H54 (cell line): Measurements from ENCODE around the gene KRTAP12-3.
"Not testable (repeated sequence)": the region's sequence is repeated elsewhere in the genome, so short reads cannot be mapped to it uniquely, and the experiment has no call there.

Experiments used
- DNase-seq: peaks from one replicate; pipeline ENCODE4 v3.0.0; 2011; ENCODE audit warnings: low spot score, mixed read lengths; ENCODE audit not compliant: insufficient read length
- FAIRE-seq: peaks from 3 replicates; lab custom pipeline; 2011; peaks lifted over from hg19 to GRCh38; lab: Jason Lieb, UNC
- POLR2A ChIP-seq: IDR thresholded peaks from 2 replicates; pipeline ENCODE4 v1.6.1; 2011; ENCODE audit warnings: low read depth, mild to moderate bottlenecking, low read length

KRTAP12-3 gene

GRCh38 chr21:44650973-44651675 lies 6.6 kb upstream of the KRTAP12-3 start:
- no peak for FAIRE-seq
- no peak for DNase-seq
- TF ChIP-seq POLR2A: no peak

DNA sequence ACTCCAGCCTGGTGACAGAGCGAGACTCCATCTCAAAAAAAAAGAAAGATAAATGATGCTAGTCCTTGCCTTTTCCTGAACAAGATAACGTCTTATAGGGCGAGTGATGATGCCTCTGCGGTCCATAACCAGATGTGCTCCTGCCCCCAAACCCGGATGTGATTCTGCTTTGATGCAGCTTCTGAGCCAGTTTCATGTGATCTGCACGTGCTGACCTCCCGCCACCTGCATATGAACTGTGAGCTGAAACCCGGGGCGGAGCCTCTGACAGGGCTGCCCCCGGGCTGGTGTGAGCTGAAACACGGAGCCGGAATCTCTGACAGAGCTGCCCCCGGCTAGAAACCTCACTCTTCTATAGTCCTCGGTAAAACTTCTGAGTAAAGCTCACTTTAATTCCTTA lies 4.6 kb upstream of the KRTAP12-3 start:
- no peak for FAIRE-seq
- no peak for DNase-seq
- no peak for TF ChIP-seq POLR2A

DNA sequence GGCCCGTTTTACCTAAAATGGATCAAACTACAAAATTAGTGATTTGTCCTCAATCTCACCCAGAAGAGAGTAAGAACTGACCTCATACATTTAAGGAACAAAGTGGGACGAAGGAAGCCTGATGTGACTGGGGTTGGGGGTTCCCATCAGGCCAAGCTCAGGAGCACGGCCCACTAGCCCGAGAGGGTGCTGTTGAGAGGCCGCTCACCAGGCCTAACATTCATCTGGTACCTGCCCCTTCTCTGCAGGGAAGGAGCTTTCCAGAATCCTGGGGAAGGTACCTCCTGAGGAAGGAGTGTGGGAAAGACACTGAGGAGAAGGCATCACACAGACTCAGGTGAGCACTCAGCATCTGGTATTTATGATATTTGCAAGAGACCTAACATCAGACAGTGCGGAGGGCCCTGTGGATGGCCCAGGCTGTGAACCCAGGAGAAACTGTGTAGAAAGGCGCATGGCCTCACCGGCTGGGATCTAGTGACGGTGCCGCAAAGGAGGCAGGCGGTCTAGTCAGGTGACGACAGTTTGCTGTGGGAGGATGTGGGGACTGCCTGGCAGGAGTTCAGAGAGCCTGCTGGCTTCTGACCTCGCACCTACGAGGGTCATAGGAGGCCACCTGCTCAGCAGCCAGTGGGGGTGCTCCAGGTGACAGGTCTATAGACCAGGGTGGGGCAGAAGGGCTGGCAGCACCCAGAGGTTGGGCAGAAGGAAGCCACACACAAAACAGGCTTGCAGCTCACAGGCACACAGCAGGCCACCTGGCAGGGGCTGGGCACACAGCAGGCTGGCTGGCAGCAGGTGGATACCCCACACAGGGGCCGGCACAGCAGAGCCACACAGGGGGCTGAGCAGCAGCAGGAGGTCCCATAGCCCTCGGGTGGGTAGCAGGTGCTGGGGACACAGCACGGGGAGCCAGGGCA lies 3.8 kb upstream of the KRTAP12-3 start:
- DNase-seq: no peak
- no peak for TF ChIP-seq POLR2A
- no peak for FAIRE-seq

DNA sequence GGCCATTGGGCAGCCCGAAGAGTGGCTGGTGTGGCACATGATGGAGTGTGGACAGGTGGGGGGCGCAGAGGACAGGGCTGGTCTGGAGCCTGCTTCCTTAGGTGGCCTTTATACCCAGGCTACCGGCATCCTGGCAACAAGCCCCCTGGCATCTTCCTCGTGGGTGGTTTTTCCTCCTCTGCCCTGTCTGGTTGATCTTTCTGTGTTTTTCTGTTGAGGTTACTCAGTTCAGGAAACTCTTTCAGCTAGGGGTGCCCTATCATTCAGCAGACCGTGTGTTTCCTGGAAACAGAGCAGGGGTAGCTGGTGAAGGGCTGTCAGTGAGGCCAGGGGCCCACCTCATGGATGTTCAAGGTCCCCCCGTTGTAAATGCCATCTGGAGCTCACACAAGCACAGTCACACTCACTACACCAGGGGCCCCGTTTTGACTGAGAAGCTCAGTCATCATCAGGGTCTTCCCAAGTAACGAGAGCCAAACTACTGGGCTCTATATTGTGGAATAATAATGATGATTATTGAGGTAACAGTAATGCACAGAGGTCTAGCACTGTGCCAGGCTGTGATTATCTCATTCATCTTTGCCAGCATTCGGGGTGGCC lies 3.1 kb upstream of the KRTAP12-3 start, which contains the start of gene KRTAP12-4:
KRTAP12-4 (minus strand) TSS at position 84 of the 600 bp plus-strand sequence; CDS start at position 39, 45 bp downstream.
- FAIRE-seq: no peak
- DNase-seq: no peak
- TF ChIP-seq POLR2A: no peak

DNA sequence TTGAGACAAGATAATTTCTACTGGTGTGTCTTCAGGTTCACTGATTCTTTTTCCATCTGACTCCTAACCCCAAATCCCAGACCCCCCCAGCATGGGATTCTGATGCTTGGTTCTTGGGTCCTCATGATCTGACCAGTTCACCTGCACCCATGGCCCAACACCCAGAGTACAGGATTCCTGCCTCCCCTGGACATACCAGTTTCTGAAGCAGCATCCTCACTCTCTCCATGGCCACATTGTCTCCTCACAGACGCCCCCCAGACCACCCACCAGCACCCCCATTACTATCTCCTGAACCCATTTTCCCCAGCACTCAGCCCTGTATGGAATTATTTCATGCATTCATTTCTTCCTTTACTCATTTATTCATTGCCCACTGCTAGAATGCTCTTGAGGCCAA lies 864 bp upstream of the KRTAP12-3 start:
- FAIRE-seq (no peak), DNase-seq (no peak)
- TF ChIP-seq POLR2A: no peak

- FAIRE-seq (no peak), DNase-seq (no peak)
- TF ChIP-seq POLR2A: no peak
Measured at GRCh38 chr21:44658541-44658910, 794 bp downstream of the KRTAP12-3 start.

- TF ChIP-seq POLR2A: no peak
- FAIRE-seq: no peak
- no peak for DNase-seq
Measured at GRCh38 chr21:44658913-44659595, 1.3 kb downstream of the KRTAP12-3 start.

DNA sequence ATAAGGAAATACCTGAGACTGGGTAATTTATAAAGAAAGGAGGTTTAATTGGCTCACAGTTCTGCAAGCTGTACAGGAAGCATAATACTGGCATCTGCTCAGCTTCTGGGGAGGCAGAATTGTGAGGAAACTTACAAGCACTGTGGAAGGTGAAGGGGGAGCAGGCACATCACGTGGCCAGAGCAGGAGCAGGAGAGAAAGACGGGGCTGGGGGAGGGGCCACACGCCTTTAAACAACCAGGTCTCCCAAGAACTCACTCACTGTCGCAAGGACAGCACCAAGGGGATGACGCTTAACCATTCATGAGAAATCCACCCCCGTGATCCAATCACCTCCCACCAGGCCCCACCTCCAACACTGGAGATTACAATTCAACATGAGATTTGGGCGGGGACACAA lies 3.8 kb downstream of the KRTAP12-3 start:
- not testable (repeated sequence) for DNase-seq, FAIRE-seq

DNA sequence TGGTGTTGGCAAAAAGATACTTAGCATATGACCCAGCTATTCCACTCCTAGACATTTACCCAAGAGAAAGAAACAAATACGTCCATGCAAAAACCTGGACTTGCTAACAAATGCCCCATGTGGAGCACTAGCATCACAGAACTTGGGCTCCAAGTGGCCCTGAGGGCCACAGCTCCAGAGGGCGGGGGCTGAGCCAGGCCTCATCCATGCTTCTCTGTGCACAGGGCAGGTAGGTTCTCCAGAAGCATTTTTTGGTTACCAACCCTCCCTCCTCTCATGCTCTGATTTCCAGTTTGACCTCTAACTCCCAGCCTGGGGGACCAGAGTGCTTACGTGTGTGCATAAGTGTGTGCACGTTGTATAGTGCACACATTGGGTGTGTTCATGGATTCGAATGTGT lies 7.0 kb downstream of the KRTAP12-3 start:
- DNase-seq (no peak), FAIRE-seq (no peak)
- no peak for TF ChIP-seq POLR2A

DNA sequence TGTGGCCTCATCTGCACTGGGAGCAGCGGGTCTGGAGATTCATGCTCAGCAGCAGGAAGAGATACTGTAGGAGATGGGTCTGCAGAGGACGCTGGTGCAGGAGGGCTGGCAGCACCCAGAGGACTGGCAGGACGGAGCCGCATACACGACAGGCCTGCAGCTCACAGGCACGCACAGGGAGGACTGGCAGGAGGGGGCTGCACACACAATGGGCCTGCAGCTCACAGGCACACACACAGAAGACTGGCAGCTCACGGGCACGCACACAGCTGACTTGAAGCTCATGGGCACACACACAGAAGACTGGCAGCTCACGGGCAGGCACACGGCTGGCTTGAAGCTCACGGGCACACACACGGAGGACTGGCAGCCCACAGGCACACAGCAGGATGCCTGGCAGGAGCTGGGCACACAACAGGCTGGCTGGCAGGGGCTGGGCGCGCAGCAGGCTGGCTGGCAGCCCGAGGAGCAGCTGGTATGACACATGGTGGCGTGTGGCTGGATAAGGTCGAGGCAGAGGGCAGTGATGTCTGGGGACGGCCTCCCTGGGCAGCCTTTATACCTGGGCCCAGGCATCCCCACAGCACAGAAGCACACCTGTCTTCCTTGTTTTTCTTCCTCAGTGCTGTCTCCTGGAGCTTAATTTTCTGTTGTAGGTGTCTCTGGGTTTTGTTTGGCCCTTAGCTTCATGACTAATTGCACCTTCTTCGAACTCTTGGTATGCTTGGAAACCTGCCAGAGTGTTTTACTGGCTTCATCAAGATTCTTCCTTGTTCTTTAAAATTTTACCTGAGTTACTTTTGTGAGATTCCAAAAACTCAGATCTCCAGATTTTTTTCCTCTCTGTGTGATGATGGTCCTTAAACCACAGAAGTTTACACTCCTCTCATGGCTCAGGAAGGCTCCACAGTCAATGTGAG lies 8.9 kb downstream of the KRTAP12-3 start, which contains the start of gene KRTAP12-2:
KRTAP12-2 (minus strand) TSS at position 527 of the 920 bp plus-strand sequence; CDS start at position 486, 41 bp downstream.
- FAIRE-seq (no peak), DNase-seq (no peak)
- no peak for TF ChIP-seq POLR2A

DNA sequence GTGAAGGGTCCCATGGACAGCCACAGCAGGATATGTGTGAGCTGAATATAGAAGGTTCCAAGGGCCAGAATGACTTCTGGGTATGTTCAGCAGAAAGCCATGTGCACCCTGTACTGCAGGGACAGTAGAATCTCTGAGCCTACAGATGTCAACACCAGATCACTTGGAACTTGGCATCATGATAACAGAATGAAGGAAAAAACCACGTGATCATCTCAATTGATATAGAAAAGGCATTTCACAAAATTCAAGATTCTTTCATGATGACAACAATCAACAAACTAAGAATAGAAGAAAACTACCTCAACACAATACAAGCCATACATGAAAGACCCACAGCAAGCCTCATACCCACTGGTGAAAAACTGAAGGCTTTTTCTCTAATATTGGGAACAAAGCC lies 9.9 kb downstream of the KRTAP12-3 start:
- DNase-seq (no peak), FAIRE-seq (no peak)
- no peak for TF ChIP-seq POLR2A

DNA sequence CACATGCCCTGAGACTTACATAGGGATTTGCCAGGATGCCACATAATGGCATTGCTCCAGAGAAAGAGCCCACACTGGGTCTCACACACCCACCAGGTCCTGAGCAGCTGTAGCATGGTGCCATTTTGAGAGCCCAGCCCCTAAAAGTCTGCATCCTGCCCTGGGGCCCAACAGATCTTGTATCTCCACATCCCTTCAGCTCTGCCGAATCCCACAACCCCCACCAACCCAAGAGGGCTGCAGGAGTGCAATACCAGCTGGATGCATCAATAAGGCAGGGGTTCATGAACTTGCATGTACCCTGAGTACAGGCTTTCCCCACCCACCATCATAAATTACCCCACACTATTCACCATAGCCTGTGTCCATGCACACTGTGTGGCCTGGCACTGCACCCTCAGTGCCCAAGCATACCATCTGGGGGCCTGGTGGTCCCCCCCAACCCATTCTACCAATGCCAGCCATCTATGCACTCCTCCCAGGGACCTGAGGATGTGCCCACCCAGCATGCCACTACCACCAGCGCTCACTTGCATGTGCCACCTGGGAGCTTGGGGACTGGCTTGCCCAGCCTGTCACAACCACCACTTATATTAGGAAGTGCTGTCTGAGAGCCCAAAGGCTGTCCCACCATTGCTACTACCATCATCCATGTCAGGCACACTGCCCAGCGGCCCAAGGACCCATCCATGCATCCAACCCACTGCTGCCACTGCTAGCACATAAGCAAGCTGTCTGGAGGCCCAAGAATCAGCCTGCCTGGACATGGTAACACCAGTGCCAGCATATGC lies 13.1 kb downstream of the KRTAP12-3 start:
- DNase-seq: no peak
- TF ChIP-seq POLR2A: no peak
- FAIRE-seq: no peak

- FAIRE-seq (no peak), DNase-seq (no peak)
- no peak for TF ChIP-seq POLR2A
Measured at GRCh38 chr21:44671911-44672310, 14.2 kb downstream of the KRTAP12-3 start.
